ENCODE measurements around the gene CDH19.

CDH19 gene, protein sequence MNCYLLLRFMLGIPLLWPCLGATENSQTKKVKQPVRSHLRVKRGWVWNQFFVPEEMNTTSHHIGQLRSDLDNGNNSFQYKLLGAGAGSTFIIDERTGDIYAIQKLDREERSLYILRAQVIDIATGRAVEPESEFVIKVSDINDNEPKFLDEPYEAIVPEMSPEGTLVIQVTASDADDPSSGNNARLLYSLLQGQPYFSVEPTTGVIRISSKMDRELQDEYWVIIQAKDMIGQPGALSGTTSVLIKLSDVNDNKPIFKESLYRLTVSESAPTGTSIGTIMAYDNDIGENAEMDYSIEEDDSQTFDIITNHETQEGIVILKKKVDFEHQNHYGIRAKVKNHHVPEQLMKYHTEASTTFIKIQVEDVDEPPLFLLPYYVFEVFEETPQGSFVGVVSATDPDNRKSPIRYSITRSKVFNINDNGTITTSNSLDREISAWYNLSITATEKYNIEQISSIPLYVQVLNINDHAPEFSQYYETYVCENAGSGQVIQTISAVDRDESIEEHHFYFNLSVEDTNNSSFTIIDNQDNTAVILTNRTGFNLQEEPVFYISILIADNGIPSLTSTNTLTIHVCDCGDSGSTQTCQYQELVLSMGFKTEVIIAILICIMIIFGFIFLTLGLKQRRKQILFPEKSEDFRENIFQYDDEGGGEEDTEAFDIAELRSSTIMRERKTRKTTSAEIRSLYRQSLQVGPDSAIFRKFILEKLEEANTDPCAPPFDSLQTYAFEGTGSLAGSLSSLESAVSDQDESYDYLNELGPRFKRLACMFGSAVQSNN

DNA sequence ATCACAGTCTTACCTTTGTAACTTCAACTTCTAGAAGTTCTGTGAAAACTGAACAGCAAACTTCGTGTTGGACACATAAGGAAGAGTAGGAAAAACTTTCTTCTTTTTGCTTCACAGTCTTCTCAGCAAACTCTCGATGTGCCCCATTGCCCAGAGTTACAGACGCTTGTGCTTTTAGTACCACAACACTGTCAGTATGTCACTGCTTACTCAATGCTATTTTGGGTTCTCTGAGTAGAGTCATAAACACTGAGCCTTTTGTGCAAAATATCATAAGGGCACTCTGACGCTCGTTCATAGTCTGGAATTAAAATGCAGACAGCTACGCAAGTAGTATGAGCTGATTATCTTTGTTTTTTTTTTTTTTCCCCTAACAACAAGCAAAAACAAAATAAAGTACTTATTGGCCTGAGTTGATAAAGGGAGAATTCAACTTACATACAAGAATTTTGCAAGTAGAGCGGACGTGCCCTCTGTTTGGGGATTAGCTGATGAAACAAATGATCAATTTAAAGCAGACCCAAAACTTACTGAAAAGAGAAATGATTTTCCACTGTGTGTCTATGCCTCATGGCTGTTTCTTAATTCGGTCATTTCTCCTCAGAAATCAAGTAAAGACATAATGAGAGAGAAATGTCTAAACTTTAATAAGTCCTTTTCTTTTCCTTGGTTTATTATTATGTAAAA, at the start of gene CDH19:
TSS of gene CDH19 (minus strand) at position 150 of the 687 bp plus-strand sequence. CDS start 31,886 bp downstream, outside the sequence.
- DNase-seq, result no peak

DNA sequence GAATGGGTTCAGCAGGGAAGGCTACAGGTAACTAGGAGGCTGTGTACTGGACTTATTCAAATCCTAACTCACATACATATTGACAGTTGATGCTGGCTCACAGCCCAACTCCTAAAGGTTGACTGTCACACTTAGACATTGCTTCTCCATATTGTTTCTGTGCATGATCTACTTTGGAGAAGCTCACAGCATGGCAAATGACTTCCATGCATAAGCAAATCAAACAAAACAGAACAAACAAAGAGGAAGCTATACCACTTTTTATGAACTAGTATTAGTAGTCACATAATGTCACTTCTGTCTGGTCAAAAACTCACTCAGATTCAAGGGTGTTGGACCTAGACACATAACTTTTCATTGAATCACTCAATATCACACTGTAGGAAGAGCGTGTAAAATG, 43.8 kb upstream of the CDH19 start:
- no peak for DNase-seq

GRCh38 chr18:66646609-66647008, 42.7 kb upstream of the CDH19 start:
- DNase-seq, result no peak

DNA sequence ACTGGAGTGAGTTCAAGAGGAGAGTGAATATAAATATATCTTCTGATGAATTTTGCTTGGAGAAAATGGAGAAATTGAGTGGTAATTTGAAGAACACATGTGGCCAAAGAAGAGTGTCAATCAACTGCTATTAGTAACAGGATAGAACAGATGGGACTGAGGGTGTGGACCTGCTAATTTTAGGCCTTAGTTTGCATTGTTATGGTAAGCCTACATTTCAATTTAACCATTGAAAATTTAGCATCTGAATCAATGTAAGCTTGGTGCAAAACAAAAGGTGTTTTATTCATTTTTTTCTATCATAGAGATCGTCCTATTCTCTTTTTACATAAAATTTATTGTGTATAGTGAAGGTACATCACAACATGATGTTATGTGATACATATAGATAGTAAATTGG, 42.1 kb upstream of the CDH19 start:
- no peak for DNase-seq

- DNase-seq, result no peak
Observed at GRCh38 chr18:66641056-66641455, 37.2 kb upstream of the CDH19 start.

GRCh38 chr18:66640431-66640830, 36.5 kb upstream of the CDH19 start:
- no peak for DNase-seq

DNA sequence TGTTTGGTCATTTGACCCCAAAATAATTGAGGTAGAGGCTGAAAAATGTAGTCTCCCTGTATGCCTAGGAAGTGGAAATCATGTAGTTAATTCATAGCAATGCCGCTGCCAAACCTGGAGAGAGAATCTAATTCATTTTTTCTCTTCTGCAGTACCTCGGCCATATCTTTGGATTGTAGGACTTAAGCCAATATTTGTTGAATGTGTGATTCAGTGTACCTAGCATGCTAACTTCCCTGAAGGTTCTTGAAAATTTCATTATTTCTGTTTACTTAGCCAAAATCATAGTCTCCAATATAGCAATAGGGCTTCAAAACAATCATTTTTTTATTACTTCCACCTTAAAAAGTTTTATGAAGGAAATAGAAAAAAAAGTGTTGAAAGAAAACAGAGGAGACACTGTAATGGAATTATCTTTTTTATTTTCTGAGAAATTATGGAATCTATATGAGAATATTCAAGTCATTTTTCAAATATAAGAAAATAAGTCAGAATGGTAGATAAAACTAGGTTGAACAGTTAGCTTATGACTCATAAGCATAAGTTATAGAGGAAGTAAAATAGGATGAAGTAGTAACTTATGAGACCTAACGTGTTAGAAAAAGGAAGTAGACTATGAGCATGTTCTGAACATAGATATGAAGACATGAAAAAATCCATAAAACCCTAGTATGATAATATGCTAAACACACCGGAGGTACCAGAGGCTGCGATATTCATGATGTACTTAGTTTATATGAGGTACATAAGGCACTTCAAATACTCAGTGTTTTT, 35.2 kb upstream of the CDH19 start:
- DNase-seq, result no peak

DNA sequence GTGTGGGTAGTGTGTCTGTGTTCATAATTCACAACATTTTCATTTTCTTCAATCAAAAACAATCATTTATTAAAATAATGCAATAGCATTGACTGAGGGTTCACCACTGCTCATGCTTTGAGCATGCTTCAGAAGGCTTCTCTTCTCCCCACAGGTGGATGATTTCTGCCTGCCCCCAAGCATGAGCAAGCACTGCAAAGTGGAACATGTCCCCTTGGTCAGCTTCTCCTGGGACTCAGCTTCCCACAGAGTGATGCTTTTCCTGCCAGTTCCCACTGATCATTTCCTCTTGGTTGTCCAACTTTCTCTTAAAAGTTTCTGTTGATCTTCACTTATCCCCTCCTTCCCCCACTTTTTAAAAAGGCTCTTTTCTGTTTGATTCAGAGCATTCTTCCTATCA, 31.5 kb upstream of the CDH19 start:
- no peak for DNase-seq

GRCh38 chr18:66632756-66633155, 28.9 kb upstream of the CDH19 start:
- DNase-seq, result no peak

GRCh38 chr18:66630831-66631230, 26.9 kb upstream of the CDH19 start:
- no peak for DNase-seq

GRCh38 chr18:66623821-66624220, 19.9 kb upstream of the CDH19 start:
- DNase-seq, result no peak

DNA sequence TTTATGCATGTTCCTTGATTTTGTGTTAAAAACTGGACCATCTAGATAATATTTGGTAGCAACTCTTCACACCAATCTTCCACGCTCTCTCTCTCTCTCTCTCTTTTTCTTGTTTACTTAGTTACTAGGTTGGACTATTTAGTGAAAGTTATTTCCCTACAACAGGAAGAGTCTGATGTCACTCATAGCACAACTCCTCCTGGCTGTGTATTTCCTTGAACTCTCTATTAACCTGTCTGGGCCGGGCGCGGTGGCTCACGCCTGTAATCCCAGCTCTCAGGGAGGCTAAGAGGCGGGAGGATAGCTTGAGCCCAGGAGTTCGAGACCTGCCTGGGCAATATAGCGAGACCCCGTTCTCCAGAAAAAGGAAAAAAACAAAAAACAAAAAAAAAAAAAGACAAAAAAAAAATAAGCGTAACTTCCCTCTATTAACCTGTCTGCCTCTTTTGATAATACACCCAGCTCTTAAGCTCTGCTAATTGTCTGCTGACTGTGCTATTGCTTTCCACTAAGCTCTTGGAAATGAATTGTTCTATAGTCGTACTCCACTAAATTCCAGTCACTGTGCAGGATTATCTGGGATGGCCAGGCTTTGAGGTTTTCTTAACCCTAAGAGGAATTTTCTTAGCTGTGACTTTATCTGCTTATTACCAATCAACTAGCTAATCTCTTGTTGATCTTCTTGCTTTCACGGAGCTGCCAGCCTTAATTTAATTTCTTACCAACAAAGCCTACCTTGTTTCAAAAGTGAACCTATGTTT, 18.1 kb upstream of the CDH19 start:
- DNase-seq, result no peak

GRCh38 chr18:66616523-66616983, 12.7 kb upstream of the CDH19 start:
- DNase-seq, result no peak

DNA sequence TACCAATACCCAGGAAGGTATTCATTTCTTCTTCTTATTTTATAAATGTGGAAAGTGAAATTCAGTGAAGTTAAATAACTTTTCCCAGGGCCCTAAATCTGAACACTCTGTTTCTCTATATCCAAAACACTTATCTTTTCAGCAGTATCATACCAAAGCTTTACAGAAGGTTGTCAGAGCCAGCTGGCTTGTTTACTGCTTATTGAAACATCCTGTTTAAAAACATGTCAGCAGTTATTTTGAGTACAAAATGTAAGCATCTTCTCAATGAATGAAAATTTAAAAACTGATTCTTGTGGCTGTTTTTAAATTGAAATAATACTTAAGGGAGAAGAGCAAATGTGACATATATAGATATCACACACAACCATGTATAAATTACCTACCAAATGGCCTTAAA, 11.3 kb upstream of the CDH19 start:
- DNase-seq, result no peak

DNA sequence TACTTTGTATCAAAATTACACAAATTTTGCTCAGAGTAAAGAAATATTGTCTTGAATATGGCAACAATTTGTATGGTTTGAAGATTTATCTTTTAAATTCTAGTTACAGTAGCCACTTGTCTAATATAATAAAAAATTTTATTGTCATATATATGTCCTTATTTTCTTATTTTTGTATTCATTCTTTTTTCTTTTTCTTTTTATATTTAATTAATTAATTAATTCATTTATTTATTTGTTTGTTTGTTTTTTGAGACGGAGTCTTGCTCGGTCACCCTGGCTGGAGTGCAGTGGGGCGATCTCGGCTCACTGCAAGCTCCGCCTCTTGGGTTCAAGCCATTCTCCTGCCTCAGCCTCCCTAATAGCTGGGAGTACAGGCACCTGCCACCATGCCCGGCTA, 3.7 kb upstream of the CDH19 start:
- no peak for DNase-seq

DNA sequence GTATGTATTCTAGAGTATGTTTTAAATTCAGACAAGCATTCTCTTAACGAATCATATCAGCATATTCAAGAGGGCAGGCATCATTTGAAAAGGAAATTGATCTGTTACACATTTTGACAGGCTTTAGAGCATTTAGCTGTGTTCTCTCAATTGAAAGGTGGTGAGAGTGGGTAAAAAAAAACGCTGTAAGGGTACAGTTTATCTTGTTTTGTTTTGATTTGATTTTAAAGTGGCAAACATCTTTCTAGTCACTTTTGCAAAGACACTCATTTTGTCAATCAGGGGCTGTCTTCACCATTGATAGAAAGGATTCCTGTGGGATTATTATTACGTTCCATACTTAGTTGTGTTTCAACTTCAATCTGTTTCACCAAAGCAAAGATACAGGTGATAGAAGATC, 2.2 kb downstream of the CDH19 start:
- no peak for DNase-seq

- DNase-seq, result no peak
Observed at GRCh38 chr18:66599190-66599589, 4.7 kb downstream of the CDH19 start.

DNA sequence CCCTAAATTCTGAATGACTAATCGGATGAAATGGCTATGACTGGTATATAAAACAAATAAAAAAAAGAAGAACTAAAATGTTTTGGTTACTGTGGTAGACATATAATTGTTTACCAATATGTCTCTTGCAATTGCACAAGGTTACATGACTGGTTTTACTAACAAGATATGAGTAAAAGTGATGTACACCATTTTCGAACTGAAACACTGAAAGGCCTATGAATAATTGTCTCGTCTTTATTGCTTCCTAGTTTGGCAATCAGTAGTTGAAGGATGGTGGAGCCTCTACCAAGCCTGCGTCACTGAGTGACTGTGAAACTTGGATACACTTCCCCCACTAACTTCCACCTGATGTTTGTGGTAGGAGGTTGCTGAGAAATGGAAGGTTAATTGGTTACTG, 16.5 kb downstream of the CDH19 start:
- DNase-seq, result no peak

DNA sequence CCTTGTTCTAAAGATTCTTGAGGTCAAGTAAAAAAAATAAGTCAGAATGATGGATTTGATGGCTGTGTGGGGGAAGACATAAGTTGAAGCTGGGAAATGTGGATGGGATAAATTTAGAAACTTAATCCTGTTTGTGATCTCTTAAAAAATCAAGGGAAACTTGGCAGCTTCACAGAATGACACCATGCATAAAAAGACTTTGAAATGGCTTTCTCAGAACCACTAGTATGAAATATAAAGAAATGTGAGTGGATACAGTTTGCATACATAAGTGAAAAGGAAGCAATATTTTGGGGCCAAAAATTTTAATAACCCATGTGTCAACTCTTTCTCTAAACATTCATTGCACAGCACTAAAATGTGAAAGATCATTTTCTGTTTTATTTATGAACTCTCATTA, 21.7 kb downstream of the CDH19 start:
- DNase-seq, result no peak

- DNase-seq, result no peak
Observed at GRCh38 chr18:66575263-66575662, 28.6 kb downstream of the CDH19 start.

GRCh38 chr18:66571845-66572244, 32.0 kb downstream of the CDH19 start:
- DNase-seq, result no peak

- no peak for DNase-seq
Observed at GRCh38 chr18:66566616-66567015, 37.3 kb downstream of the CDH19 start.
